Adipocyte (in vitro differentiated cells): Measurements from ENCODE around the gene SLC24A3.

ENCODE experiments used
- DNase-seq: peaks from one replicate; pipeline ENCODE4 v3.0.0-alpha.2; 2015; ENCODE audit warnings: low read depth
- H3K27me3 ChIP-seq: replicated peaks from 2 replicates; pipeline ENCODE4 v1.7.0; 2013; ENCODE audit warnings: mild to moderate bottlenecking, low read length, moderate library complexity; ENCODE audit not compliant: control insufficient read depth, insufficient read depth
- H3K36me3 ChIP-seq: 2 replicates; pipeline ENCODE4 v1.7.0; 2013; ENCODE audit warnings: low read length, mild to moderate bottlenecking, moderate library complexity; ENCODE audit not compliant: control insufficient read depth, insufficient read depth, severe bottlenecking
- H3K4me1 ChIP-seq: 2 replicates; pipeline ENCODE4 v1.7.0; 2013; ENCODE audit warnings: mild to moderate bottlenecking, low read length, moderate library complexity; ENCODE audit not compliant: control insufficient read depth, insufficient read depth
- H3K4me3 ChIP-seq: 2 replicates; pipeline ENCODE4 v1.7.0; 2013; ENCODE audit warnings: mild to moderate bottlenecking, low read length, moderate library complexity
- H3K9ac ChIP-seq: 2 replicates; pipeline ENCODE4 v1.7.0; 2013; ENCODE audit warnings: mild to moderate bottlenecking, low read length, moderate library complexity
- H3K9me3 ChIP-seq: 2 replicates; pipeline ENCODE4 v1.7.0; 2013; ENCODE audit warnings: mild to moderate bottlenecking, low read length, moderate library complexity; ENCODE audit not compliant: control insufficient read depth

The SLC24A3 gene

GRCh38 chr20:19758501-19759331, 546.3 kb downstream of the SLC24A3 start:
- H3K9me3 ChIP-seq: no peaks in the 10 kb centered on the region
- peak; percentile 33 for DNase-seq
- H3K9ac ChIP-seq: peak overlapping the region; percentile 99
- H3K4me3 ChIP-seq: peak overlapping the region; percentile 94
- H3K27me3 ChIP-seq: no peaks in the 10 kb centered on the region
- H3K36me3 ChIP-seq: no peaks in the 10 kb centered on the region
- H3K4me1 ChIP-seq: peaks cover 44% of the 10 kb centered on the region

GRCh38 chr20:19760371-19760721, 547.9 kb downstream of the SLC24A3 start:
- DNase-seq: no peak
- Histone ChIP-seq H3K9me3 (no peaks in the 10 kb centered on the region), H3K4me1 (peaks cover 50% of the 10 kb centered on the region), H3K27me3 (no peaks in the 10 kb centered on the region), H3K9ac (no peak overlapping the region), H3K36me3 (no peaks in the 10 kb centered on the region), H3K4me3 (peak overlapping the region; percentile 94)

GRCh38 chr20:19761326-19761725, 548.9 kb downstream of the SLC24A3 start:
- peaks cover 50% of the 10 kb centered on the region for H3K4me1 ChIP-seq
- no peak overlapping the region for H3K9ac ChIP-seq
- no peaks in the 10 kb centered on the region for H3K27me3 ChIP-seq
- H3K4me3 ChIP-seq: no peak overlapping the region
- DNase-seq: no peak
- no peaks in the 10 kb centered on the region for H3K9me3 ChIP-seq
- no peaks in the 10 kb centered on the region for H3K36me3 ChIP-seq

GRCh38 chr20:19761841-19762240, 549.4 kb downstream of the SLC24A3 start:
- Histone ChIP-seq H3K4me3 (no peak overlapping the region), H3K9me3 (no peaks in the 10 kb centered on the region), H3K36me3 (no peaks in the 10 kb centered on the region), H3K4me1 (peaks cover 48% of the 10 kb centered on the region), H3K9ac (no peak overlapping the region), H3K27me3 (no peaks in the 10 kb centered on the region)
- no peak for DNase-seq

GRCh38 chr20:19764207-19764606, 551.8 kb downstream of the SLC24A3 start:
- Histone ChIP-seq H3K9ac (no peak overlapping the region), H3K36me3 (peaks cover 2% of the 10 kb centered on the region), H3K4me3 (no peak overlapping the region), H3K9me3 (no peaks in the 10 kb centered on the region), H3K4me1 (peaks cover 43% of the 10 kb centered on the region), H3K27me3 (no peaks in the 10 kb centered on the region)
- no peak for DNase-seq

GRCh38 chr20:19765266-19765665, 552.8 kb downstream of the SLC24A3 start:
- Histone ChIP-seq H3K27me3 (no peaks in the 10 kb centered on the region), H3K4me1 (peaks cover 33% of the 10 kb centered on the region), H3K9me3 (no peaks in the 10 kb centered on the region), H3K4me3 (no peak overlapping the region), H3K9ac (no peak overlapping the region), H3K36me3 (peaks cover 4% of the 10 kb centered on the region)
- no peak for DNase-seq

GRCh38 chr20:19765913-19766312, 553.5 kb downstream of the SLC24A3 start:
- DNase-seq: no peak
- Histone ChIP-seq H3K36me3 (peaks cover 4% of the 10 kb centered on the region), H3K9me3 (no peaks in the 10 kb centered on the region), H3K4me1 (peaks cover 26% of the 10 kb centered on the region), H3K27me3 (no peaks in the 10 kb centered on the region), H3K9ac (no peak overlapping the region), H3K4me3 (no peak overlapping the region)

- H3K27me3 ChIP-seq: no peaks in the 10 kb centered on the region
- H3K4me3 ChIP-seq: no peak overlapping the region
- H3K9ac ChIP-seq: no peak overlapping the region
- H3K9me3 ChIP-seq: no peaks in the 10 kb centered on the region
- peaks cover 15% of the 10 kb centered on the region for H3K4me1 ChIP-seq
- no peak for DNase-seq
- H3K36me3 ChIP-seq: peaks cover 8% of the 10 kb centered on the region
Observed at GRCh38 chr20:19767070-19767469, 554.6 kb downstream of the SLC24A3 start.

GRCh38 chr20:19768325-19768842, 555.9 kb downstream of the SLC24A3 start:
- no peak overlapping the region for H3K4me3 ChIP-seq
- no peak overlapping the region for H3K9ac ChIP-seq
- peaks cover 10% of the 10 kb centered on the region for H3K4me1 ChIP-seq
- no peak for DNase-seq
- no peaks in the 10 kb centered on the region for H3K27me3 ChIP-seq
- H3K9me3 ChIP-seq: no peaks in the 10 kb centered on the region
- peaks cover 15% of the 10 kb centered on the region for H3K36me3 ChIP-seq

- Histone ChIP-seq H3K36me3 (peaks cover 15% of the 10 kb centered on the region), H3K27me3 (no peaks in the 10 kb centered on the region), H3K4me1 (peaks cover 7% of the 10 kb centered on the region), H3K9me3 (no peaks in the 10 kb centered on the region), H3K9ac (no peak overlapping the region), H3K4me3 (no peak overlapping the region)
- no peak for DNase-seq
Observed at GRCh38 chr20:19769507-19769906, 557.1 kb downstream of the SLC24A3 start.

- no peaks in the 10 kb centered on the region for H3K9me3 ChIP-seq
- peaks cover 15% of the 10 kb centered on the region for H3K36me3 ChIP-seq
- DNase-seq: no peak
- no peak overlapping the region for H3K9ac ChIP-seq
- no peak overlapping the region for H3K4me3 ChIP-seq
- H3K4me1 ChIP-seq: peaks cover 15% of the 10 kb centered on the region
- no peaks in the 10 kb centered on the region for H3K27me3 ChIP-seq
Observed at GRCh38 chr20:19770375-19770774, 557.9 kb downstream of the SLC24A3 start.
